GM23338 (cell line): Measurements from ENCODE around the gene ARL5B. TPM values are rescaled to one million over a fixed set of nuclear protein-coding genes. Genes with fewer than 3 reads are reported as not detected.

Experiments
- ATAC-seq: fragments of 200-7000 bp; cut with Tn5 transposase; 3 replicates; pipeline ENCODE4 v1.9.1; 2020
- DNase-seq: peaks from one replicate; pipeline ENCODE4 v3.0.0-alpha.2; 2015; ENCODE audit warnings: low spot score
- H2AFZ ChIP-seq: fragments of 200-600 bp; sonication (generic); 2 replicates; pipeline ENCODE4 v1.8.0; 2016; ENCODE audit warnings: antibody characterized with exemption, mild to moderate bottlenecking, moderate library complexity
- H3F3A ChIP-seq: fragments of 200-600 bp; sonication (generic); replicated peaks from 2 replicates; pipeline ENCODE4 v1.8.0; 2017; ENCODE audit warnings: antibody characterized with exemption, mixed run types, low read depth
- H3K27ac ChIP-seq: fragments of 200-600 bp; sonication (generic); 2 replicates; pipeline ENCODE4 v1.6.1; 2016; ENCODE audit warnings: low read depth
- H3K27me3 ChIP-seq: fragments of 200-600 bp; sonication (generic); 2 replicates; pipeline ENCODE4 v1.8.0; 2016; ENCODE audit warnings: mild to moderate bottlenecking, mixed run types, moderate library complexity; ENCODE audit not compliant: insufficient read depth
- H3K36me3 ChIP-seq: fragments of 200-600 bp; sonication (generic); 2 replicates; pipeline ENCODE4 v1.8.0; 2016; ENCODE audit warnings: mild to moderate bottlenecking; ENCODE audit not compliant: insufficient read depth
- H3K4me1 ChIP-seq: fragments of 200-600 bp; sonication (generic); 2 replicates; pipeline ENCODE4 v1.8.0; 2016; ENCODE audit warnings: mild to moderate bottlenecking, moderate library complexity; ENCODE audit not compliant: insufficient read depth
- H3K4me2 ChIP-seq: fragments of 200-600 bp; sonication (generic); 2 replicates; pipeline ENCODE4 v1.7.1; 2017; ENCODE audit warnings: mixed run types
- H3K4me3 ChIP-seq: fragments of 200-600 bp; sonication (generic); 2 replicates; pipeline ENCODE4 v1.6.1; 2016; ENCODE audit warnings: mixed run types
- H3K79me2 ChIP-seq: fragments of 200-600 bp; sonication (generic); replicated peaks from 2 replicates; pipeline ENCODE4 v1.8.0; 2017; ENCODE audit warnings: mild to moderate bottlenecking; ENCODE audit not compliant: insufficient read depth
- H3K9me2 ChIP-seq: fragments of 200-600 bp; sonication (generic); 2 replicates; pipeline ENCODE4 v1.8.0; 2017; ENCODE audit not compliant: insufficient read depth
- H4K20me1 ChIP-seq: fragments of 200-600 bp; sonication (generic); replicated peaks from 2 replicates; pipeline ENCODE4 v1.8.0; 2017; ENCODE audit warnings: mild to moderate bottlenecking; ENCODE audit not compliant: insufficient read depth
- H3K27ac Mint-ChIP-seq: 2 replicates; pipeline ENCODE4 v1.8.0; 2020; ENCODE audit warnings: inconsistent platforms, mild to moderate bottlenecking, moderate library complexity, mixed read lengths
- H3K27me3 Mint-ChIP-seq: 3 replicates; pipeline ENCODE4 v1.8.0; 2022; ENCODE audit warnings: low read depth, mild to moderate bottlenecking, moderate library complexity, mixed read lengths, inconsistent platforms; ENCODE audit not compliant: insufficient read depth, poor library complexity
- H3K36me3 Mint-ChIP-seq: 3 replicates; pipeline ENCODE4 v1.8.0; 2021; ENCODE audit warnings: low read depth, mild to moderate bottlenecking, inconsistent platforms, moderate library complexity, mixed read lengths
- H3K4me1 Mint-ChIP-seq: 3 replicates; pipeline ENCODE4 v1.8.0; 2020; ENCODE audit warnings: mild to moderate bottlenecking, inconsistent platforms, mixed read lengths
- H3K4me3 Mint-ChIP-seq: 3 replicates; pipeline ENCODE4 v1.8.0; 2021; ENCODE audit warnings: moderate library complexity, mild to moderate bottlenecking, inconsistent platforms, mixed read lengths
- H3K9me3 Mint-ChIP-seq: 3 replicates; pipeline ENCODE4 v1.8.0; 2020; ENCODE audit warnings: moderate library complexity, mild to moderate bottlenecking, inconsistent platforms, mixed read lengths
- CREB1 ChIP-seq: fragments of 250-450 bp; sonication (Bioruptor Pico); IDR thresholded peaks from 2 replicates; pipeline ENCODE4 v1.5.0; 2020; ENCODE audit warnings: low read depth, mild to moderate bottlenecking, moderate library complexity
- EZH2 ChIP-seq: fragments of 200-600 bp; sonication (generic); IDR thresholded peaks from one replicate; pipeline ENCODE4 v1.8.0; 2017; ENCODE audit warnings: antibody characterized with exemption, mild to moderate bottlenecking, low read depth; ENCODE audit not compliant: unreplicated experiment
- EZH2phosphoT487 ChIP-seq: fragments of 200-600 bp; sonication (generic); IDR thresholded peaks from one replicate; pipeline ENCODE4 v1.8.1; 2018; ENCODE audit warnings: antibody characterized with exemption; ENCODE audit not compliant: unreplicated experiment
- JUNB ChIP-seq: IDR thresholded peaks from one replicate; pipeline ENCODE4 v1.6.1; 2016; ENCODE audit warnings: antibody characterized with exemption; ENCODE audit not compliant: unreplicated experiment
- NANOG ChIP-seq: IDR thresholded peaks from 2 replicates; pipeline ENCODE4 v1.6.1; 2016; ENCODE audit warnings: antibody characterized with exemption, borderline replicate concordance
- POLR2AphosphoS5 ChIP-seq: IDR thresholded peaks from 2 replicates; pipeline ENCODE4 v1.6.1; 2016; ENCODE audit warnings: antibody characterized with exemption, low read depth
- STAT1 ChIP-seq: IDR thresholded peaks from one replicate; pipeline ENCODE4 v1.6.1; 2016; ENCODE audit warnings: antibody characterized with exemption; ENCODE audit not compliant: unreplicated experiment
- ZNF114 ChIP-seq: fragments of 250-450 bp; sonication (Bioruptor Pico); IDR thresholded peaks from 2 replicates; pipeline ENCODE4 v1.5.0; 2020; ENCODE audit warnings: mild to moderate bottlenecking, moderate library complexity
- ZNF331 ChIP-seq: fragments of 250-450 bp; sonication (Bioruptor Pico); IDR thresholded peaks from 2 replicates; pipeline ENCODE4 v1.5.0; 2020; ENCODE audit warnings: low read depth, mild to moderate bottlenecking, moderate library complexity
- long read RNA-seq: library from polyadenylated mRNA; unstranded; transcript quantifications from one replicate; pipeline ENCODE4 v2.0.0, GENCODE V29; 2020; ENCODE audit not compliant: unreplicated experiment
- polyA plus RNA-seq: library from polyadenylated mRNA; unstranded; fragments of >200 nt; fragmentation: Nextera tagmentation; extraction: Ambion mirVana; gene quantifications from 2 replicates; pipeline ENCODE4 v1.2.1, GENCODE V29; 2016
- total RNA-seq: library from RNA; depleted of rRNA; stranded (reverse); fragments of >200 nt; shearing (Covaris generic); gene quantifications from 2 replicates; pipeline ENCODE4 v1.2.3, GENCODE V29; 2014; rRNA removed
- TF ChIP-seq, protein P1 (sequence below): IDR thresholded peaks from one replicate; pipeline ENCODE4 v1.6.1; 2018; ENCODE audit warnings: antibody characterized with exemption; ENCODE audit not compliant: unreplicated experiment
- TF ChIP-seq, protein P2 (sequence below): fragments of 250-450 bp; sonication (Bioruptor Pico); IDR thresholded peaks from 2 replicates; pipeline ENCODE4 v1.5.0; 2020; ENCODE audit warnings: mild to moderate bottlenecking, moderate library complexity
- TF ChIP-seq, protein P3 (sequence below): IDR thresholded peaks from 2 replicates; pipeline ENCODE4 v1.6.1; 2016; ENCODE audit warnings: antibody characterized with exemption
- TF ChIP-seq, protein P4 (sequence below), 2 experiments: fragments of 200-600 bp in 1 of 2; sonication (generic) in 1 of 2; conservative IDR thresholded peaks; 2 replicates each; pipeline versions ENCODE4 v1.5.1 to v1.6.1; 2016 to 2017; ENCODE audit warnings: antibody characterized with exemption in 2 of 2, low read depth in 2 of 2, mild to moderate bottlenecking in 2 of 2, moderate library complexity in 1 of 2

Gene ARL5B, protein sequence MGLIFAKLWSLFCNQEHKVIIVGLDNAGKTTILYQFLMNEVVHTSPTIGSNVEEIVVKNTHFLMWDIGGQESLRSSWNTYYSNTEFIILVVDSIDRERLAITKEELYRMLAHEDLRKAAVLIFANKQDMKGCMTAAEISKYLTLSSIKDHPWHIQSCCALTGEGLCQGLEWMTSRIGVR
- total RNA-seq: 76.4 and 82.0 TPM in 2 replicates
- 21.5 and 22.8 TPM in 2 replicates for polyA plus RNA-seq
- long read RNA-seq, full-length matches to known transcripts: 4 of 5 reads
- long read RNA-seq, partial matches to known transcripts: 0 of 5 reads
- long read RNA-seq, other reads (novel, unspliced or antisense): 1 of 5 reads

DNA sequence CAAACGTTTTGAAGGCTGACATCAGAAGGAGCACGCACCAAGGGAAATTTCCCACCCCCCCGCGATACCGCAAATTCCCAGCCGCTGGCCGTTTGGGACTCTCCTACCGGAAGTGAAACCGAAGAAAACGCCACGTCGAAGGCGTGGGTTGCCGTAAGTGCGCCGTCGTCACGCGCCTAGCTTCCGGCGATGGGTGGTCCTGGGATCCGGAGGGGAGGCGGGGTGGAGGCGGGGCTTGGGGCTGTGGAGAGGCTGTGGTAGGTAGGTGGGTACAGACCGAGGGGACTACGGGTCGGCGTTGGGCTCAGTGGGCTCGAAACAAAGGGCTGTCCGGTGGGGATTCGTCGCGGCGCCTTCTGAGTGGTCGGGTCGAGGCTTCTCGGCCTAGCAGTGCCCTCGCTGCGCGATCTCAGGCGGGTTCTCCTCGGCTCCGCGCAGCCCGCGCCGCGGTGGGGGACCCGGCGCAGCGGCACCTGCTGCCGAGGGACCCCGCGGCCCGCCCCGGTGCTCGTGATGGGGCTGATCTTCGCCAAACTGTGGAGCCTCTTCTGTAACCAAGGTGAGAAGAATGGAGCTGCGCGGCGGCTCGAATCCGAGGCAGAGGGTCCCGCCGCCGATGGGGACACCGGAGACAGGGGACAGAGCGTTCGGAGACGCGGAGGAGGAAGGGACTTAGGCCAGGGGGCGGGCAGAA lies at the start of gene ARL5B:
Gene ARL5B (plus strand): TSS at position 307 of the 694 bp plus-strand sequence. CDS start 207 bp downstream, at position 514.
- H3K79me2 ChIP-seq: peaks cover 50% of the 10 kb centered on the region
- peak; percentile 97 for DNase-seq
- peak; percentile 97 for ATAC-seq
- H3K36me3 ChIP-seq: no peaks in the 10 kb centered on the region
- peak within 1 kb of the TSS; percentile 33 for H2AFZ ChIP-seq
- Mint-ChIP-seq H3K4me3 (peak within 1 kb of the TSS; percentile 100), H3K4me1 (peaks cover 17% of the 10 kb centered on the region), H3K36me3 (peaks cover 21% of the 10 kb centered on the region; the same call in 2 of the 3 replicates), H3K27ac (peak within 1 kb of the TSS; percentile 99), H3K9me3 (no peaks in the 10 kb centered on the region), H3K27me3 (peaks cover 6% of the 10 kb centered on the region)
- H4K20me1 ChIP-seq: peaks cover 15% of the 10 kb centered on the region; the same call in 1 of the 2 replicates
- no peaks in the 10 kb centered on the region for H3K9me2 ChIP-seq
- H3K4me3 ChIP-seq: peak within 1 kb of the TSS; percentile 71
- H3K27me3 ChIP-seq: no peaks in the 10 kb centered on the region
- H3K27ac ChIP-seq: peak within 1 kb of the TSS; percentile 98
- H3K4me2 ChIP-seq: peak within 1 kb of the TSS; percentile 88
- H3F3A ChIP-seq: no peaks in the 10 kb centered on the region
- TF ChIP-seq STAT1 (no peak), POLR2AphosphoS5 (peak; percentile 79), ZNF114 (CRISPR knock-in tag) (no peak), JUNB (no peak), EZH2phosphoT487 (no peak), ZNF331 (CRISPR knock-in tag) (no peak), CREB1 (CRISPR knock-in tag) (peak; percentile 85), NANOG (no peak), EZH2 (no peak)
- TF ChIP-seq, protein P1, sequence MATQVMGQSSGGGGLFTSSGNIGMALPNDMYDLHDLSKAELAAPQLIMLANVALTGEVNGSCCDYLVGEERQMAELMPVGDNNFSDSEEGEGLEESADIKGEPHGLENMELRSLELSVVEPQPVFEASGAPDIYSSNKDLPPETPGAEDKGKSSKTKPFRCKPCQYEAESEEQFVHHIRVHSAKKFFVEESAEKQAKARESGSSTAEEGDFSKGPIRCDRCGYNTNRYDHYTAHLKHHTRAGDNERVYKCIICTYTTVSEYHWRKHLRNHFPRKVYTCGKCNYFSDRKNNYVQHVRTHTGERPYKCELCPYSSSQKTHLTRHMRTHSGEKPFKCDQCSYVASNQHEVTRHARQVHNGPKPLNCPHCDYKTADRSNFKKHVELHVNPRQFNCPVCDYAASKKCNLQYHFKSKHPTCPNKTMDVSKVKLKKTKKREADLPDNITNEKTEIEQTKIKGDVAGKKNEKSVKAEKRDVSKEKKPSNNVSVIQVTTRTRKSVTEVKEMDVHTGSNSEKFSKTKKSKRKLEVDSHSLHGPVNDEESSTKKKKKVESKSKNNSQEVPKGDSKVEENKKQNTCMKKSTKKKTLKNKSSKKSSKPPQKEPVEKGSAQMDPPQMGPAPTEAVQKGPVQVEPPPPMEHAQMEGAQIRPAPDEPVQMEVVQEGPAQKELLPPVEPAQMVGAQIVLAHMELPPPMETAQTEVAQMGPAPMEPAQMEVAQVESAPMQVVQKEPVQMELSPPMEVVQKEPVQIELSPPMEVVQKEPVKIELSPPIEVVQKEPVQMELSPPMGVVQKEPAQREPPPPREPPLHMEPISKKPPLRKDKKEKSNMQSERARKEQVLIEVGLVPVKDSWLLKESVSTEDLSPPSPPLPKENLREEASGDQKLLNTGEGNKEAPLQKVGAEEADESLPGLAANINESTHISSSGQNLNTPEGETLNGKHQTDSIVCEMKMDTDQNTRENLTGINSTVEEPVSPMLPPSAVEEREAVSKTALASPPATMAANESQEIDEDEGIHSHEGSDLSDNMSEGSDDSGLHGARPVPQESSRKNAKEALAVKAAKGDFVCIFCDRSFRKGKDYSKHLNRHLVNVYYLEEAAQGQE: no peak
- TF ChIP-seq, protein P2, sequence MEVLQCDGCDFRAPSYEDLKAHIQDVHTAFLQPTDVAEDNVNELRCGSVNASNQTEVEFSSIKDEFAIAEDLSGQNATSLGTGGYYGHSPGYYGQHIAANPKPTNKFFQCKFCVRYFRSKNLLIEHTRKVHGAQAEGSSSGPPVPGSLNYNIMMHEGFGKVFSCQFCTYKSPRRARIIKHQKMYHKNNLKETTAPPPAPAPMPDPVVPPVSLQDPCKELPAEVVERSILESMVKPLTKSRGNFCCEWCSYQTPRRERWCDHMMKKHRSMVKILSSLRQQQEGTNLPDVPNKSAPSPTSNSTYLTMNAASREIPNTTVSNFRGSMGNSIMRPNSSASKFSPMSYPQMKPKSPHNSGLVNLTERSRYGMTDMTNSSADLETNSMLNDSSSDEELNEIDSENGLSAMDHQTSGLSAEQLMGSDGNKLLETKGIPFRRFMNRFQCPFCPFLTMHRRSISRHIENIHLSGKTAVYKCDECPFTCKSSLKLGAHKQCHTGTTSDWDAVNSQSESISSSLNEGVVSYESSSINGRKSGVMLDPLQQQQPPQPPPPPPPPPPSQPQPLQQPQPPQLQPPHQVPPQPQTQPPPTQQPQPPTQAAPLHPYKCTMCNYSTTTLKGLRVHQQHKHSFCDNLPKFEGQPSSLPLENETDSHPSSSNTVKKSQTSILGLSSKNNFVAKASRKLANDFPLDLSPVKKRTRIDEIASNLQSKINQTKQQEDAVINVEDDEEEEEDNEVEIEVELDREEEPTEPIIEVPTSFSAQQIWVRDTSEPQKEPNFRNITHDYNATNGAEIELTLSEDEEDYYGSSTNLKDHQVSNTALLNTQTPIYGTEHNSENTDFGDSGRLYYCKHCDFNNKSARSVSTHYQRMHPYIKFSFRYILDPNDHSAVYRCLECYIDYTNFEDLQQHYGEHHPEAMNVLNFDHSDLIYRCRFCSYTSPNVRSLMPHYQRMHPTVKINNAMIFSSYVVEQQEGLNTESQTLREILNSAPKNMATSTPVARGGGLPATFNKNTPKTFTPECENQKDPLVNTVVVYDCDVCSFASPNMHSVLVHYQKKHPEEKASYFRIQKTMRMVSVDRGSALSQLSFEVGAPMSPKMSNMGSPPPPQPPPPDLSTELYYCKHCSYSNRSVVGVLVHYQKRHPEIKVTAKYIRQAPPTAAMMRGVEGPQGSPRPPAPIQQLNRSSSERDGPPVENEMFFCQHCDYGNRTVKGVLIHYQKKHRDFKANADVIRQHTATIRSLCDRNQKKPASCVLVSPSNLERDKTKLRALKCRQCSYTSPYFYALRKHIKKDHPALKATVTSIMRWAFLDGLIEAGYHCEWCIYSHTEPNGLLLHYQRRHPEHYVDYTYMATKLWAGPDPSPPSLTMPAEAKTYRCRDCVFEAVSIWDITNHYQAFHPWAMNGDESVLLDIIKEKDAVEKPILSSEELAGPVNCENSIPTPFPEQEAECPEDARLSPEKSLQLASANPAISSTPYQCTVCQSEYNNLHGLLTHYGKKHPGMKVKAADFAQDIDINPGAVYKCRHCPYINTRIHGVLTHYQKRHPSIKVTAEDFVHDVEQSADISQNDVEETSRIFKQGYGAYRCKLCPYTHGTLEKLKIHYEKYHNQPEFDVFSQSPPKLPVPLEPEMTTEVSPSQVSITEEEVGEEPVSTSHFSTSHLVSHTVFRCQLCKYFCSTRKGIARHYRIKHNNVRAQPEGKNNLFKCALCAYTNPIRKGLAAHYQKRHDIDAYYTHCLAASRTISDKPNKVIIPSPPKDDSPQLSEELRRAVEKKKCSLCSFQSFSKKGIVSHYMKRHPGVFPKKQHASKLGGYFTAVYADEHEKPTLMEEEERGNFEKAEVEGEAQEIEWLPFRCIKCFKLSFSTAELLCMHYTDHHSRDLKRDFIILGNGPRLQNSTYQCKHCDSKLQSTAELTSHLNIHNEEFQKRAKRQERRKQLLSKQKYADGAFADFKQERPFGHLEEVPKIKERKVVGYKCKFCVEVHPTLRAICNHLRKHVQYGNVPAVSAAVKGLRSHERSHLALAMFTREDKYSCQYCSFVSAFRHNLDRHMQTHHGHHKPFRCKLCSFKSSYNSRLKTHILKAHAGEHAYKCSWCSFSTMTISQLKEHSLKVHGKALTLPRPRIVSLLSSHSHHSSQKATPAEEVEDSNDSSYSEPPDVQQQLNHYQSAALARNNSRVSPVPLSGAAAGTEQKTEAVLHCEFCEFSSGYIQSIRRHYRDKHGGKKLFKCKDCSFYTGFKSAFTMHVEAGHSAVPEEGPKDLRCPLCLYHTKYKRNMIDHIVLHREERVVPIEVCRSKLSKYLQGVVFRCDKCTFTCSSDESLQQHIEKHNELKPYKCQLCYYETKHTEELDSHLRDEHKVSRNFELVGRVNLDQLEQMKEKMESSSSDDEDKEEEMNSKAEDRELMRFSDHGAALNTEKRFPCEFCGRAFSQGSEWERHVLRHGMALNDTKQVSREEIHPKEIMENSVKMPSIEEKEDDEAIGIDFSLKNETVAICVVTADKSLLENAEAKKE (CRISPR knock-in tag): no peak
- TF ChIP-seq, protein P3, sequence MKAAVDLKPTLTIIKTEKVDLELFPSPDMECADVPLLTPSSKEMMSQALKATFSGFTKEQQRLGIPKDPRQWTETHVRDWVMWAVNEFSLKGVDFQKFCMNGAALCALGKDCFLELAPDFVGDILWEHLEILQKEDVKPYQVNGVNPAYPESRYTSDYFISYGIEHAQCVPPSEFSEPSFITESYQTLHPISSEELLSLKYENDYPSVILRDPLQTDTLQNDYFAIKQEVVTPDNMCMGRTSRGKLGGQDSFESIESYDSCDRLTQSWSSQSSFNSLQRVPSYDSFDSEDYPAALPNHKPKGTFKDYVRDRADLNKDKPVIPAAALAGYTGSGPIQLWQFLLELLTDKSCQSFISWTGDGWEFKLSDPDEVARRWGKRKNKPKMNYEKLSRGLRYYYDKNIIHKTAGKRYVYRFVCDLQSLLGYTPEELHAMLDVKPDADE: peak; percentile 75
- TF ChIP-seq, protein P4, sequence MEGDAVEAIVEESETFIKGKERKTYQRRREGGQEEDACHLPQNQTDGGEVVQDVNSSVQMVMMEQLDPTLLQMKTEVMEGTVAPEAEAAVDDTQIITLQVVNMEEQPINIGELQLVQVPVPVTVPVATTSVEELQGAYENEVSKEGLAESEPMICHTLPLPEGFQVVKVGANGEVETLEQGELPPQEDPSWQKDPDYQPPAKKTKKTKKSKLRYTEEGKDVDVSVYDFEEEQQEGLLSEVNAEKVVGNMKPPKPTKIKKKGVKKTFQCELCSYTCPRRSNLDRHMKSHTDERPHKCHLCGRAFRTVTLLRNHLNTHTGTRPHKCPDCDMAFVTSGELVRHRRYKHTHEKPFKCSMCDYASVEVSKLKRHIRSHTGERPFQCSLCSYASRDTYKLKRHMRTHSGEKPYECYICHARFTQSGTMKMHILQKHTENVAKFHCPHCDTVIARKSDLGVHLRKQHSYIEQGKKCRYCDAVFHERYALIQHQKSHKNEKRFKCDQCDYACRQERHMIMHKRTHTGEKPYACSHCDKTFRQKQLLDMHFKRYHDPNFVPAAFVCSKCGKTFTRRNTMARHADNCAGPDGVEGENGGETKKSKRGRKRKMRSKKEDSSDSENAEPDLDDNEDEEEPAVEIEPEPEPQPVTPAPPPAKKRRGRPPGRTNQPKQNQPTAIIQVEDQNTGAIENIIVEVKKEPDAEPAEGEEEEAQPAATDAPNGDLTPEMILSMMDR (conservative IDR thresholded peaks at IDR 0.05; ENCODE audit: low read depth in 2 of 2): no peak
- peaks cover 5% of the 10 kb centered on the region for H3K4me1 ChIP-seq
